Lower leg skin (tissue), 4 donors: ENCODE measurements around the gene TAF9B. TPM values are rescaled to one million over a fixed set of nuclear protein-coding genes. Genes with fewer than 3 reads are reported as not detected.
"Not testable (repeated sequence)": the region's sequence is repeated elsewhere in the genome, so short reads cannot be mapped to it uniquely, and the experiment has no call there.

Experiments
- DNase-seq, 2 donors: peaks; one replicate each; pipeline ENCODE4 v3.0.0-alpha.2; 2019; ENCODE audit warnings: low spot score in 2 of 2
- H3K4me3 ChIP-seq: fragments of 200-600 bp; sonication (generic); 2 replicates; pipeline ENCODE4 v1.5.1; 2017; ENCODE audit warnings: mild to moderate bottlenecking, low read depth; ENCODE audit not compliant: poor library complexity, severe bottlenecking
- CTCF ChIP-seq, 3 donors: fragments of 450-650 bp; IDR thresholded peaks; one replicate each; pipeline ENCODE4 v1.5.1; 2016; ENCODE audit warnings: antibody characterized with exemption in 3 of 3, mild to moderate bottlenecking in 3 of 3, moderate library complexity in 2 of 3
- POLR2A ChIP-seq, 2 donors: fragments of 450-650 bp; IDR thresholded peaks; one replicate each; pipeline ENCODE4 v1.6.1; 2016 to 2017; ENCODE audit warnings: antibody characterized with exemption in 2 of 2, mild to moderate bottlenecking in 1 of 2, moderate library complexity in 1 of 2
- WGBS, 2 donors: methylation state at CpG; one replicate each; pipeline ENCODE4 v1.1.5; 2018; 5-methylcytosine and 5-hydroxymethylcytosine counted together
- intact Hi-C: fragments of 100-400 bp; cut with DNase I; formaldehyde crosslinking; loops from one replicate; pipeline ENCODE4 v1.15.0; 2023; ENCODE audit warnings: low total_unique reads
- total RNA-seq, 4 donors: library from RNA; depleted of rRNA; stranded (reverse); fragments of >200 nt; gene quantifications; one replicate each; pipeline ENCODE4 v1.1.0, GENCODE V29; 2016

Gene TAF9B
- total RNA-seq, 4 donors from 2014 or later, result 5.6 to 12.2 (median 8.4) TPM

GRCh38 chrX:78147002-78147540 lies 7.6 kb upstream of the TAF9B start:
- intact Hi-C loops, H3K4me3 ChIP-seq, DNase-seq: not testable (repeated sequence)
- WGBS, 2 donors, result 90 to 99% methylated on average over 5 of the region's 5 CpGs

- TF ChIP-seq CTCF (IDR thresholded peaks at IDR 0.05) (no peak), POLR2A (IDR thresholded peaks at IDR 0.05) (no peak)
- no peak for DNase-seq
- 84 to 96% methylated on average over 9 of the region's 9 CpGs for WGBS, 2 donors
- no peak overlapping the region for H3K4me3 ChIP-seq
- intact Hi-C loops, result no loop called here
Measured at GRCh38 chrX:78140206-78140605, 756 bp upstream of the TAF9B start.

- WGBS, 2 donors, result 50 to 58% methylated on average over 4 of the region's 4 CpGs
- no peak overlapping the region for H3K4me3 ChIP-seq
- intact Hi-C loops, result no loop called here
- DNase-seq, result no peak
- no peak for TF ChIP-seq CTCF (IDR thresholded peaks at IDR 0.05)
Measured at GRCh38 chrX:78133238-78133960, 6.1 kb downstream of the TAF9B start.

- WGBS, 2 donors, result 62 to 90% methylated on average over 1 of the region's 1 CpG
- TF ChIP-seq CTCF (IDR thresholded peaks at IDR 0.05), result no peak
- intact Hi-C loops, result no loop called here
- DNase-seq, result no peak
- no peak overlapping the region for H3K4me3 ChIP-seq
Measured at GRCh38 chrX:78131117-78131516, 8.3 kb downstream of the TAF9B start.

- TF ChIP-seq POLR2A (IDR thresholded peaks at IDR 0.05), result no peak
- no peak for TF ChIP-seq CTCF (IDR thresholded peaks at IDR 0.05)
- WGBS, 2 donors, result 67 to 90% methylated on average over 1 of the region's 1 CpG
- DNase-seq, result no peak
- no peak overlapping the region for H3K4me3 ChIP-seq
- intact Hi-C loops, result no loop called here
Measured at GRCh38 chrX:78130396-78130795, 9.1 kb downstream of the TAF9B start.

- H3K4me3 ChIP-seq, result no peak overlapping the region
- no peak for TF ChIP-seq POLR2A (IDR thresholded peaks at IDR 0.05)
- TF ChIP-seq CTCF (IDR thresholded peaks at IDR 0.05), result no peak
- intact Hi-C loops, result no loop called here
- DNase-seq, result no peak
Measured at GRCh38 chrX:78129714-78130113, 9.7 kb downstream of the TAF9B start.

- intact Hi-C loops, H3K4me3 ChIP-seq, DNase-seq: not testable (repeated sequence)
Measured at GRCh38 chrX:78125781-78126180, 13.7 kb downstream of the TAF9B start.
